Transverse colon (tissue), 4 donors: ENCODE results near the gene UQCC3. TPM values are rescaled to one million over a fixed set of nuclear protein-coding genes. Genes with fewer than 3 reads are reported as not detected.

ENCODE experiments used
- DNase-seq: peaks from one replicate; pipeline ENCODE4 v3.0.0-alpha.2; 2019
- H3K27ac ChIP-seq, 4 donors: fragments of 200-600 bp; sonication (generic); 2 replicates each; pipeline ENCODE4 v1.5.1; 2016 to 2018; ENCODE audit warnings: inconsistent platforms in 4 of 4
- H3K27me3 ChIP-seq: fragments of 200-600 bp; sonication (generic); 2 replicates; pipeline ENCODE4 v1.5.1; 2017; ENCODE audit warnings: inconsistent platforms
- H3K36me3 ChIP-seq, 4 donors: fragments of 200-600 bp; sonication (generic); 2 replicates each; pipeline ENCODE4 v1.5.1; 2017 to 2019; ENCODE audit warnings: inconsistent platforms in 4 of 4
- H3K4me1 ChIP-seq, 4 donors: fragments of 200-600 bp; sonication (generic); 2 replicates each; pipeline ENCODE4 v1.5.1; 2017 to 2020; ENCODE audit warnings: inconsistent platforms in 4 of 4
- H3K4me3 ChIP-seq, 4 donors: fragments of 200-600 bp; sonication (generic); 1 replicate in 1 of 4; 2 replicates in 3 of 4; pipeline versions ENCODE4 v1.5.1 to v1.6.1; 2017 to 2019; ENCODE audit warnings: inconsistent platforms in 4 of 4
- H3K9me3 ChIP-seq, 2 donors: fragments of 200-600 bp; sonication (generic); 2 replicates each; pipeline ENCODE4 v1.5.1; 2017 to 2019; ENCODE audit warnings: inconsistent platforms in 2 of 2
- CTCF ChIP-seq, 5 experiments: fragments of 200-600 bp in 3 of 5; fragments of 450-650 bp in 2 of 5; sonication (generic) in 3 of 5; IDR thresholded peaks; 1 replicate in 2 of 5; 2 replicates in 3 of 5; pipeline ENCODE4 v1.5.1; 2016 to 2017; ENCODE audit warnings: antibody characterized with exemption in 5 of 5, inconsistent platforms in 3 of 5, mild to moderate bottlenecking in 2 of 5, moderate library complexity in 1 of 5
- EP300 ChIP-seq: sonication (generic); formaldehyde crosslinking; IDR thresholded peaks from one replicate; pipeline ENCODE4 v1.6.1; 2017; ENCODE audit warnings: antibody characterized with exemption, low read depth
- POLR2A ChIP-seq: fragments of 450-650 bp; IDR thresholded peaks from one replicate; pipeline ENCODE4 v1.6.1; 2016; ENCODE audit warnings: antibody characterized with exemption, mild to moderate bottlenecking, moderate library complexity
- POLR2AphosphoS5 ChIP-seq, 3 donors: sonication (generic); formaldehyde crosslinking; IDR thresholded peaks; one replicate each; pipeline ENCODE4 v1.6.1; 2016; ENCODE audit warnings: antibody characterized with exemption in 3 of 3
- WGBS, 2 donors: methylation state at CpG; one replicate each; pipeline ENCODE4 v1.1.5; 2018; ENCODE audit warnings: low coverage in 1 of 2; 5-methylcytosine and 5-hydroxymethylcytosine counted together
- in situ Hi-C, 4 donors: fragments of 200-750 bp; cut with MboI; loops; one replicate each; pipeline versions ENCODE4 v1.15.0 to v1.15.1; 2017; ENCODE audit warnings: low sequenced_read_pairs in 3 of 4, low pct_ligation_motif_present in 1 of 4, low pct_unique_long_range_greater_than_20kb in 1 of 4
- intact Hi-C: fragments of 100-400 bp; cut with DNase I; formaldehyde crosslinking; loops from one replicate; pipeline ENCODE4 v1.15.1; 2023; ENCODE audit warnings: low total_unique reads
- total RNA-seq, 4 donors: library from RNA; depleted of rRNA; stranded (reverse); fragments of >200 nt; gene quantifications; one replicate each; pipeline ENCODE4 v1.1.0, GENCODE V29; 2016

UQCC3 gene
- total RNA-seq, 4 donors from 2014 or later, result 6.4 to 26.2 (median 15.3) TPM

- H3K4me1 ChIP-seq, result peaks cover 14 to 28% (median 16%) of the 10 kb centered on the region in 4 donors
- in situ Hi-C loops, result loop anchor here in 2 of 4 donors (25.0 kb wide), 2 partner anchors 267 to 292 kb away; partner anchors contain the start of gene SCGB1A1 (in 1 of the 2)
- WGBS, 2 donors, result 9 to 43% methylated on average over 6 to 48 of the region's 55 CpGs
These were observed 7.6 kb downstream of the UQCC3 start, which contains the start of gene UBXN1 for GRCh38 chr11:62678770-62679696. Gene UBXN1 (minus strand): TSS chr11:62679073. CDS start chr11:62678923, 150 bp downstream.

GRCh38 chr11:62680825-62681240 lies 9.4 kb downstream of the UQCC3 start:
- H3K4me3 ChIP-seq, result no peak overlapping the region
- H3K9me3 ChIP-seq, result no peaks in the 10 kb centered on the region
- H3K27me3 ChIP-seq, result no peaks in the 10 kb centered on the region
- H3K27ac ChIP-seq, result peak overlapping the region; percentile 0 to 93 (median 32)
- in situ Hi-C loops, result loop anchor here in 2 of 4 donors (25.0 kb wide), 2 partner anchors 269 to 294 kb away; partner anchors contain the start of gene SCGB1A1 (in 1 of the 2)
- TF ChIP-seq CTCF (IDR thresholded peaks at IDR 0.05), result peak; percentile 43 to 64 (median 51)
- no peak for TF ChIP-seq EP300
- intact Hi-C loops, result loop anchor here (10.0 kb wide), 1 partner anchor 286 kb away; no protein-coding TSS in a partner anchor
- peak; percentile 53 for DNase-seq
- H3K4me1 ChIP-seq, result peaks cover 14 to 28% (median 16%) of the 10 kb centered on the region in 4 donors
- H3K36me3 ChIP-seq, result peaks cover 0 to 7% (median 3%) of the 10 kb centered on the region in 4 donors
- 42 to 67% methylated on average over 1 to 4 of the region's 4 CpGs for WGBS, 2 donors

More at GRCh38 chr11:62678770-62679696, 7.6 kb downstream of the UQCC3 start, which contains the start of gene UBXN1:
- Histone ChIP-seq H3K27me3 (no peaks in the 10 kb centered on the region), H3K36me3 (peaks cover 0 to 15% (median 3%) of the 10 kb centered on the region in 4 donors), H3K9me3 (no peaks in the 10 kb centered on the region), H3K4me3 (peak within 1 kb of the TSS; percentile 81 to 88 (median 86)), H3K27ac (peak within 1 kb of the TSS; percentile 89 to 95 (median 94))
- intact Hi-C loops, result no loop called here
- TF ChIP-seq CTCF (IDR thresholded peaks at IDR 0.05), result no peak
- peak; percentile 81 for TF ChIP-seq POLR2A
- TF ChIP-seq EP300, result no peak
- peak; percentile 83 to 86 (median 85) for TF ChIP-seq POLR2AphosphoS5 (IDR thresholded peaks at IDR 0.05)
- peak; percentile 92 for DNase-seq

- peak overlapping the region in 3 of 4 donors; percentile 21 to 61 (median 46) for H3K27ac ChIP-seq
- in situ Hi-C loops, result loop anchor here in 2 of 4 donors (25.0 kb wide), 2 partner anchors 270 to 295 kb away; partner anchors contain the start of gene SCGB1A1 (in 1 of the 2)
- no peaks in the 10 kb centered on the region for H3K36me3 ChIP-seq
- H3K4me1 ChIP-seq, result peaks cover 13 to 25% (median 14%) of the 10 kb centered on the region in 4 donors
- H3K9me3 ChIP-seq, result no peaks in the 10 kb centered on the region
- peaks cover 8% of the 10 kb centered on the region for H3K27me3 ChIP-seq
- DNase-seq, result peak; percentile 68
- intact Hi-C loops, result loop anchor here (10.0 kb wide), 1 partner anchor 288 kb away; no protein-coding TSS in a partner anchor
- TF ChIP-seq EP300, result no peak
- peak in 1 of 5 experiments; percentile 37 for TF ChIP-seq CTCF (IDR thresholded peaks at IDR 0.05)
- no peak for TF ChIP-seq POLR2A
- peak in 1 of 3 donors; percentile 17 for TF ChIP-seq POLR2AphosphoS5 (IDR thresholded peaks at IDR 0.05)
- WGBS, 2 donors, result 53 to 67% methylated on average over 1 to 7 of the region's 7 CpGs
- no peak overlapping the region for H3K4me3 ChIP-seq
These were observed 11.0 kb downstream of the UQCC3 start for GRCh38 chr11:62682518-62682917.
